Measurements from ENCODE around the gene FAM131C.
"Not testable (repeated sequence)": the region's sequence is repeated elsewhere in the genome, so short reads cannot be mapped to it uniquely, and the experiment has no call there.

Gene FAM131C

DNA sequence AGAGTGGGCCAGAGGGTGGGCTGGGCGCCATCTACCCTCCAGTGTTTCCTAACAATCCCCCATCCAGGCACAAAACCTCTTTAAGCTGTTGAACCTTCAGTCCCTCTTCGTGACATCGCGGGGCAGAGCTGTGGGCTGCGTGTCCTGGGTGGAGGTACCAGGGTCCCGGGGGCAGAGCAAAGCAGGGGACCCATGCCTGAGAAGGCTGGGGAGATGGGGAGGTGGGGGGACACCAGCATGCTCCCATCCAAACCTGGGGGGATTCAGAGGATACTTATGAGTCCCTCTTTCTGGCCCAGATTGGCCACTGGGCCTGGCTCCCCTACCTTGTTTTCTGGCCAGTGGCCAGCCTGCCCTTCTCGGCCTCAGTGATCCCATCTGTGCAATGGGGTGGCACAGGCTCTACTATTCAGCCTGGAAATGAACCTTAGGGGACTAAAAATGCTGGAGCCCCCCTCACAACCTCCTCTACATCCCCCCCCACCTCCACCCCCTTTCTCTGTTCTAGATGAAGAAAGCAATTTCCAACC, 40.3 kb downstream of the FAM131C start:
- not testable (repeated sequence) for DNase-seq (ENCODE audit: low read depth in 2 of 2)

DNA sequence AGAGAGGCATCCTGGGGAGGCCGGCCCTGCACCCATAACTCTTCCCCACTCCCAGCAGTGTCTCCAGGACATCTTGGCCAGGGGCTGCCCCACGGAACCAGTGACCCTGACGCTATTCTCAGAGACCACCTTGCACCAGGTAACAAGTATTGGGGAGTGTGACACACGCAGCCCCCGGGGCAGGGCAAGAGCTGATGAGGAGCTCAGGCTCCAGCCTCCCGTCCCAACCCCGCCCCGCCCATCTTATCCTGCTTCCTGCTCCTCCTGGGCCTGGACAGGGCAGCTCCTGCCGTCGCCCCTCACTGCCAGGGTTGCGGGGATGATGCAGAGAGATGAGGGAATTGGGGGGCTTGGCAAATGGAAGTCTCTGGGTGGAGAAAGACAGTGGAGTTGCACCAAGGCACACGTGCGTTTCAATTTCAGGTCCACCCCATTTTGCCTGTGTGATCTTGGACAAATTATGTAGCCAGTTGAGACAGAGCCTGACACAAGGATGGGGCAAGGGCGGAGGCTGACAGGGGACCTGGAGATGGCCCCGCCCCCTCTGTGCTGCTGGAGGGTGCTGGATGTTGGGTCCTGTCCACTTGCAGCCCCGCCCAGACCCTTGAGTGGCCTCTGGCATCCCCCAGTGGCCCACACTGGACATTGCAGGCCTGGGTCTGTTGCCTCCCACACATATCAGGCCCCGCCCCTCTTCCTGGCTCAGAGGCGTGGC, 40.9 kb downstream of the FAM131C start:
- no peak for DNase-seq (ENCODE audit: low read depth in 2 of 2)

DNA sequence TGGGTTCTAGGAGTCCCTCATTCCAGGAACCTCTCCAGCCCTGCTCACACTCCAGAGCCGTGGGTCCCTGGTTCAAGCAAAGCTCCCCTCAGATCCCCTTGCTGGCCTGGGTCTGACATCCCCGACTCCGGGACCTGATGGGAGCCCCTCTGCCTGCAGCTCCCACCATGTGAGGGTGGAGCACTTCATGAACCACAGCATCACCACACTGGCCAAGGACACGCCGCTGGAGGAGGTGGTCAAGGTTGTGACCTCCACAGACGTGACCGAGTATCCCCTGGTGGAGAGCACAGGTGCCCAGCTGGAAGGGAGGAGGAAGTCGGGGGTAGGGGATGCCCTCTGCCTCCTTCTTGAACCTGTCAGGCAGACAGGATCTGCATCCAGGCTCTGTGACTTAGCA, 41.9 kb downstream of the FAM131C start:
- DNase-seq (ENCODE audit: low read depth in 2 of 2) = no peak

DNA sequence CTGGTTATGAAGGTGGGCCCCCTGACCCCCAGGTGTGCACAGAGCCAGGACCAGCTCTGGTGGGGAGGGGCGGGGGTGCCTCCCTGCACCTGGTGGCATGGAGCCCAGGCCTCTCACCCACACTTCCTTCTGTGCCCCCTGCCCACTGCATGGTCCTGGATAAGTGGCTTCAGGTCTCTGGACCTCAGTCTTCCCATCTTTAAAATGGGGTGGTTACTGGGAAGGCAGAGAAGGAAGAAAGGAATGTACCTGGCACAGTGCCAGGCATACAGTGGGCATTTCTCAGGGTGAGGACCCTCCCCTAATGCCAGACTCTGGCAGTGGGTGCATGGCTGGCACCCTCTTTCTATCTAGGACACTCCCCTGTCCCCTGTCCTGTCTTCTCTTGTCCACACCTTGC, 44.2 kb downstream of the FAM131C start:
- DNase-seq (ENCODE audit: low read depth in 2 of 2) = no peak

DNA sequence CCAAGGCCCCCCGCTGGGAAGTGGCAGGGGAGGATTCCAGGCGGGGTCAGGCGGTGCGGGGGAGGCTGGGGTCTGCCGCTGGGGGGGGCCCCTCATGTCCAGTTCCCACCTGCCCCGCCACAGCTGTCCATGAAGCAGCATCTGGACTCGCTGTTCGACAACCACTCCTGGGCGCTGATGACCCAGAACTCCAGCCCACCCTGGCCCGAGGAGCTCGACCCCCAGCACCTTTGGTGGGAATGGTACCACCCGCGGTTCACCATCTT, 44.5 kb downstream of the FAM131C start:
- DNase-seq (ENCODE audit: low read depth in 2 of 2) = not testable (repeated sequence)

DNA sequence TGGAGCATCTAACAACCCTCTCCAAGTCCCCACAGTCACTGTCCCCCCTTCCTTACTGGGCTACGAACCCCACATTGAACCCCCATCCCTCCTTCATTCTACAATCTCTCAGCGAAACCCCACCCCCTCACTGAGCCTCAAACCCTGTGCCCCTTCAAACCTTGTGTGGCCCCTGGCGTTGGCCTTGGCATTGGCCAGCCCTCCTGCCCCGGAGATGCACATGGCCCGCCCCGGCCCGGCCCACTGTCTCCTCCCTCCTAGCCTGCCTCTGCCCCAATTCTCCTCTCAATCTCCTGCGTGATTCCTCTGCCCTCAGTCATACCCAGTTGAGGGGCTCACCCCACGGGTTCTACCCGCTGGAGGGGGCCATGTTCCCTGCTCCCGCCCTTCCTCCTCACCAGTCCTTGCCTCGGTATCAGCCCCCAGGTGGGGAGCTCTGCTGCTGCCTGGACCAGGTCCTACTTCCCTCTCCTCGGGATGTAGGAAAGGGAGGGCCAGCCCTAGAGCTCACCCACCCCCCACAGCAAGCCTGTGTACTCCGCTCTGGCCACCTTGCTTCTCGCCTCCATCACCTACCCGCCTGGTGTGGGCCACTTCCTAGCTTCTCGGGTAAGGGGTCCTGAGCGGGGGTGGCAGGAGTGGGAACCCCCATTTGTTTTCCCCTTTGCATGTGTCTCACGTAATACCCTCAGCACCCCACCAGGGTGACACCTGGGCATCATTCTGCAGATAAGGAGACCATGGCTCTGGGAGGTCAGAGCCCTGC, 45.0 kb downstream of the FAM131C start:
- no peak for DNase-seq (ENCODE audit: low read depth in 2 of 2)

DNA sequence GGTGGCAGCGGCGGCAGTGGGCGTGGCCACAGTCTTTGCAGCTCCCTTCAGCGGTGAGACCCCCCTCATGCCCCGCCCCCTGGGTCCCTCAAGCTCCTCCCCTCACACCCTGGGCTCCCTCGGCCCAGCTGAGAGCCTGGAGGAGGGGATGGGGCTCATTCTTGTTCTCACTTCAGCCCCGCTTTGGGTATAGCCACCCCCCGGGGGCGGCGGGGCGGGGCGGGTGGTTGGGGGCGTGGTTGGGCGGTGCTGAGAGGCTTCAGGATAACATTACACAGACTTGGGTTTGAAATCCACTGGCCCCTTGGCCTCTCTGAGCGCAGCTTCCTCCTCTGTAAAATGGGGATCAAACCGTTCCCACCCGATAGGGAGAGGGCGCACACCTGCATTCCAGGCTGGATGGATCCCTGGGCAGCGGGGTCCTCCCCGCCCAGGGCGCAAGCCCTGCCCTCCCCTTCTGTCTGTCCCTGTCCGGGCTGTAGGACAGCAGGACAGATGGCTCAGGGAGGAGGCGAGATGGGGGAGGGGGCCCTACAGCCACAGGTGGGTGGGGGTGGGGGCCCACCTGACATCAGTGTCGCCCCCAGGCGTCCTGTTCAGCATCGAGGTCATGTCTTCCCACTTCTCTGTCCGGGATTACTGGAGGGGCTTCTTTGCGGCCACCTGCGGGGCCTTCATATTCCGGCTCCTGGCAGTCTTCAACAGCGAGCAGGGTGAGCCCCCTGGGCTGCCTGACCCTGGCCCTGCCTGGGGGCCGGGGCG, 46.5 kb downstream of the FAM131C start:
- DNase-seq (ENCODE audit: low read depth in 2 of 2) = peak in 1 of 2 donors; percentile 21

DNA sequence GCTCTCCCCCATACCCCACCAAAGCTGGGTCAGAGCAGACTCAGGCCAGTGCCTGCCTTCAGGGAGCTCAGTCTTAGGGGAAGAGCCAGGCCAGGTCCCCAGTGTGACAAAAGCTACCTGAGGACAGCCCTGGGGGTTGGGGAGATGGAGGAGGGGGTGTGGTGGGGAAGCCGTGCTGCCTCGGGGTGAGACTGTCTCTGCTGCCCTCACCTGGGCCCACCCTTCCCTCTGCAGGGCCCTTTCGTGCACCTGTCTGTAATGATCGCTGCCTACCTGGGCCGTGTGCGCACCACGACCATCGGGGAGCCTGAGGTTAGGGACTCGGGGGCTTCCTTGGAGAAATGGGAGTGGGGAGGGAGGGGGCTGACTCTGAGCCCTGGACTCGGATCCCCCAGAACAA, 47.1 kb downstream of the FAM131C start:
- not testable (repeated sequence) for DNase-seq (ENCODE audit: low read depth in 2 of 2)

DNA sequence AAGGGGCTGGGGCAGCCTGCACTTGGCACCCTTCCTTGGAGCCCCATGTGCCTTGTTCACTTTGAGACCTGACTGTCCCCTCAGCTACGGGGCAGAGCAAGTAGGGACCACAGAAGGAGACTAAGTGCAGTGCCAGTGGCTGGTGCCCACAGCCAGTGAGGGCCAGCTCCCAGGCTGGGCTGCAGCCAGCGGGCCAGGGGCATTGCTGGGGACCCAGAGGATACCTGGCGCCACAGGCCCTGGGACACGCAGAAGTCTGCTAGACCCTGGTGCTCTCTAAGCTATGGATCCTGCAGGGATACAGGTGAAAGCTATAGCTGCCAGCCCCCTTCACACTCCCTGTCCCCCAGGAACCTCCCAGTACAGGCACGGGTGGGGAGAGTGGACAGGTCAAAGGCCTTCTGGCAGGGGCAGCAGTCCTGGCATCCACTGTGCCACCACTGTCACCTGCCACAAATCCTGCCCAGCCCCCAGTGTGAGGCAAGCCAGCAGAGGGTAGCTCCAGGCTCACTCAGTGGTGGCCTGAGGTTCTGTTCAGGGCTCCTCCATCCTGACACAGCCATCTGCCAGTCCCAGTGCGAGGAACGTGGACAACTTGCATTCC, 50.3 kb downstream of the FAM131C start:
- DNase-seq (ENCODE audit: low read depth in 2 of 2) = no peak

DNA sequence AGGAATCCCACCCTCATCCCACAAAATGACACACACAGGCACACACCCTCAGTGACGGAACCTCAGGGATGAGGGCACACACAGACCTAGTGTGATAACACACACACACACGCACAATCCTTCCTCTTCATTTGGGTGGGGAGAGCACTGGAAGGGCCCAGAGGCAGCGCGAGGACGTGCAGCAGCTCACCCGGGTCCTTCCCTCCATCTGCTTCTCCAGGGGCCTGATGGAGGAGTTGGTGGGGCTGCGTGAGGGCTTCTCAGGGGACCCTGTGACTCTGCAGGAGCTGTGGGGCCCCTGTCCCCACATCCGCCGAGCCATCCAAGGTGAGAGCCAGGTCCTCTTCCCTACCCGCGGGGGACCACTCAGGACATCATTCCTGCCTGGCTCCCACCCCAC, 51.1 kb downstream of the FAM131C start:
- no peak for DNase-seq (ENCODE audit: low read depth in 2 of 2)

DNA sequence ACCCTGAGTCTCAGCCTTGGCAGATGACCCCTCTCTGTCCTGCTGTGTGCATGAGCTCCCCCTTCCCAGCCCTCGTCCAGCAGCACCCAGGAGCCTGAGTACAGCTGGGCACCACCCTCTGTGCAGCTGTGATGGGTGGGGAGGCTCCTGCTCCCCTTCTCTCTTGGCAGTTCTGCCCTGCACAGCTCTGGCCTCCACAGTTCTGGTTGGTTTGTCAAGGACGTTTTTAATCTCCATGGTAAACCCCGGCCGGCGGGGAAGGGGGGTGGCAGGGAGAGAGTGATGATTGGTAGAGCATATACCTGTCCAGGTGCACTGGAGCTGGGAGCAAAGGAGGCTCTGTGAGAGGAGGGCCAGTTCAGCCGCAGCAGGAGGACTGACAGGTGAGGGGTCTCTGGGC, 51.8 kb downstream of the FAM131C start, which contains the start of gene CLCNKA:
Gene CLCNKA, plus strand, starts transcription at position 356 of the 400 bp plus-strand sequence. CDS start 584 bp downstream, outside the sequence.
- DNase-seq (ENCODE audit: low read depth in 2 of 2) = no peak

DNA sequence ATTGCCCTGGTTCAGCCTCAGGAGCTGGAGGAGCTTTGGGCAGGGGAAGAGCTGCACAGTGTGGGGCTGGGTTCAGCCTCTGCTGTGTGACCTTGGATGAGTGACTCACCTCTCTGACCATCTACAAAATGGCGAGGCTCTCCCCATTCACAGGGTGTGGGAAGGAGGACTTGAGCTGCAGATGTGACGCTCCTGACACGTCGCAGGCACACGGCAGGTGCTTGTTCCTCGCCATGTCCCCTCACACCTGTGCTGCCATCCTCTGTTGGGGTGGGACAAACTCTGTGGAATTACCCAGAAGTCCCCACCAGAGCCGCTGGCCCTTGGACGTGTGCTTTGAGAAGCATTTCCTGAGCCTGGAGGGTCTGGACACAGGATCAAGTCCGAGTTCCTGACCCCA, 52.6 kb downstream of the FAM131C start:
- DNase-seq (ENCODE audit: low read depth in 2 of 2) = not testable (repeated sequence)

DNA sequence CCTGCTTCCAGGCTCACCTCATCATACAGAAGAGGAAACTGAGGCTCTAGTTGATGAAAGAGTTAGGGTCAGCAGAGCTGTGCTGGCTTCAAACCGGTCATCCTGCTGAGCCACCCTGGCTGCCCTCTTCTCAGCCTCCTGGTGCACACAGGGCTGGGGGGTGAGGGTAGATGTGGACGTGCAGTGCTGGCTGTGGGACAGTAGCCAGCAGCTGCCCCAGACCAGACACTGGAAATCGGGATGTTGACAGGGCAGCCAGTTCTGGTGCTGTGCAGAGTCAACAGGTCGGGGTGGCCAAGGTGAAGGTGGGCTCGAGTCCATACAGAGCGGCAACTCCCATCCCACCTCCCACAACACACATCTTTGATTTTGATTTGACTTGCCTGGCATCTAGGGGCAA, 53.1 kb downstream of the FAM131C start:
- no peak for DNase-seq (ENCODE audit: low read depth in 2 of 2)

DNA sequence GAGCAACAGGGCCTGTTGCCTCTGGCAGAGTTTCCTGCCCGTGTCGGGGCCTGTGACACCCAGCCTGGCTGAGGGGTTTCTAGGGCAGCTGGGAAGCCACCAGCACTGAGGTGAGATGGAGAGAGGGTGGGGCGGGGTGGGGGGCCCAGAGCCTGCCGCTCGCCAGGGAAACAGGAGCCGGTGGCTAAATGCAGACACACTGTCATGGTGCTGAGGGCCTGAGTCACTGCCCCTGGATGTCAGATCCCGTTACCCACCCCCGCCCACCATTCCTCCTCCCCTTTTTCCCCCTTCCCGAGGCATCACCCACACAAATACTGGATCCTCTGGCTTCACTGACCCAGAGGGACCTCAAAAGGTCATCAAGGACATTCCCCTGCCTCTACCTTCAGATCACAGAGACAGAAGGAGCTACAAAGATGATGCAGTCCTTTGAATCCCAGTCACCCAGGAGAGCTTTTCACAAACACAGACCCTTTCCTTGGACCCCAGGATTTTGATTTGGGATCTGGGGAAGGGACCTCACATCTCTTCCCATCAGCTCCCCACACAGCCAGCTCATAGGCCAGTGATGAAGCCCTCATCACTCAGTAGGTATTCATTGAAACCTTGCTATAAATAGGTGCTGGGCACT, 53.7 kb downstream of the FAM131C start:
- no peak for DNase-seq (ENCODE audit: low read depth in 2 of 2)

DNA sequence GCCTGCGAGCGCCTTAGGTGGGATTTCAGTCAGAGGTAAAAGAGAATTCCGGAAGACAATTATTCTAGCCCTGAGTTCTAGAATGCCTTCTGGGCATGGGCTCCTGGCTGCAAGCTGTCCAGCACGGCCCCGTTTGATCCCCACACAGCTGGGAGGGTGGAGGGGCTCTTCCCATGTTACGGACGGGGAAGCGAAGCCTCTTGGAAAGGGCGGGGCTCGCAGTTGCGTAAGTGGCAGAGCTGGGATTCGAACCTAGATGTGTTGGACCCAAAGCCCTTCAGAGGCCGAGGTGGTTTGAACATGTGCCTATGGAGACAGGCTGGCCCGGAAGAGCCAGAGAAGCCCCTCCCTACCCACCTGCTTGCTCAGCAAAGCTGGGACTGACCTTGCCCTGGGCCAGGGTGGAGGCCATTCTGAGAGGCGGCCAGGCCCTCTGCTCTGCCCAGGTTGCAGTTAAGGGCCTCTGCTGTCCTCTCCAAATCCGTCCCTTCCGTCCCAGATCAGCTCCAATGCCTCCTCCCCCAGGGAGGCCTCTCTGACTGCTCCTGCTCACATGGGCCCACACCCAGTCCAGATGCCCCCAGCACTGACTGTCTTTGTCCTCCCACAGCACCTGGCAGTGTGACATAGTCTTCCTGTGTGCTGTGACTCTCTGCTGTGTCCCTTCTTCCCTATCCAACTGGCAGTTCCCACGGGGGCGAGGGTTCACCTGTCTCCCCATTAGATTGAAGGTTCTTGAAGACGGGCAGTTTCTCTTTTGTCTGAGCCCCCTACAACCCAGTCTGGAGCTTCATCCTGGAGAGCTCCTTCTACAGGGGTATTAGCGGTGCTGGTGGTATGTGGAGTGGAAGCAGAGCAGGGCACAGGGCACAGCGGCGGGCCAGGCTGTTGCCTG, 54.5 kb downstream of the FAM131C start:
- DNase-seq (ENCODE audit: low read depth in 2 of 2) = no peak

DNA sequence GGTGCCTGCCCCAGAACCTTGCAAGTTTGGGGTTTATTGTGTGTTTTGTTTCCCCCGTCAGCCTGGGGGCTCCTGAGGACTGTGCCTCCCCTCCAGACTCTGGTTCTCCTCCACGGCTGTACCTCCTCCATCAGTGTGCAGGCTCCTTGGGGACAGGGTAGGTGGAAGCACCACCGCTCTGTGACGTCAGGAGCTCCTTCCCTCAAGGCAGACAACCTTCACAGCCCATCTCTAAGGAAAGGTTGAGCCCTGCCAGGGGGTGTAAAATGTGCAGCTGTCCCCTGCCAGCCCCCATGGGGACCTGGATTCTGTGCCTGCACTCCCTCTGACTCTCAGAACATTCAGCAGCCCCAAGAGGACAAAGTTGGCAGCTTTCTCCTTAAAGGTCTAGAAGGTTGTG, 55.1 kb downstream of the FAM131C start:
- no peak for DNase-seq (ENCODE audit: low read depth in 2 of 2)

DNA sequence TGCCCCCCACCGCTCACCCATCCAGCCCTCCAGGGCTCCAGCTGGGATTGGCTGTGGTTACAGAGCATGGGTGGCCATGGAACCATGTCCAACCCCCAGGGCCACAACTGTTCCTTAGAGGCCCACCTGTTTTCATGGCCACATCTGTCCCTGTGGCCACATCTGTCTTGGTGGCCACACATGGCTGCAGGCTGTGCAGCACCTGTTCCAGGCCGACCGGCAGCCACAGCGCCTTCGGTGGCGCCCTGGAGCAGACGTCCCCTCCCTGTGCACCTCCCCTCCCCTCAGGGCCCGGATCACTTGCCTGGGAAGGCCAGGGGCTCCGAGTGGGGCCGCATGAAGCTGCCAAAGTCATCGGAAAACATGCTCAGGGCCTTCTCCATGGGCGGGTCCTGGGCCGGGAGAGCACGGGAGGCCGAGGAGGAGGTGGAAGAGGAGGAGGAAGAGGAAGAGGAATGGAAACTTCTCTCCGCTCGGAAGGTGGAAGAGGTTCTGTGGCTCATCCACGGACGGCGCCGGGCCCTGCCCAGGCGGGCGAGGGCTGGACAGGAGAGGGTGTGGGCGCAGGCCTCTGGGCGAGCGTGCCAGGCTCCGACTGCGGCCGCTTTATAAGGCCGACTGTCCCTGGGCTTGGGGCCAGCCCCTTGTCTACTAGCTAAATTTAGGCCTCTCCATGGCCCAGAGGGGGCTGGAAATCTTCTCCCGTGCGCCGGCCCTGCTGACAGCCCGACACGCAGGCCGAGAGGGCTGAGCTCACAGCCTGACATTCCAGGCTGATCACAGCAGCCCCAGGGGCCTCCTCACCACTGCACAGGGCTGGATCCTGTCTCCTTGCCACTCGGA, 55.8 kb downstream of the FAM131C start, which contains the start of gene HSPB7:
Gene HSPB7, minus strand, starts transcription at position 583 of the 843 bp plus-strand sequence. Its CDS starts 80 bp downstream, at position 503.
- no peak for DNase-seq (ENCODE audit: low read depth in 2 of 2)

DNA sequence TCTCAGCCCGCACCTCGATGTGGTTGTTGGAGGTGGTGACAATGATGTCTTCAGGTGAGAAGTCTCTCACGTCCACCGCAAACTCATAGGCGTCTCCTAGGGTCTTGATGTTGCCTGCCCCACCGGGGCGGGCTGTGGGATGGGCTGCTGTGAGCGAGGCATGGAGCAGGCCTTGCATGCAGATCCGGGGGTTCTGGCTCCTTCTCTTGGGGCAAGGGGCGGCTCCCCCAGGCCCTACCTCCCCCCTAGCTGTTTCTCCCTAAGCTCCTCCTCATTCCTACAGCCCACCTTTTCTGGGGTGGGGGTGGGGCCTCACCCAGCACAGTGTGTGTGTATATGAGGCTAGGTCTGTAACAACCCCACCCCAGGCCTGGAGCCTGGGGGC, 56.4 kb downstream of the FAM131C start:
- DNase-seq (ENCODE audit: low read depth in 2 of 2) = no peak

Data from activated CD8-positive, alpha-beta memory T cell treated with anti-CD3 and anti-CD28 coated beads for 4 hours (primary cell).